GM18520 (cell line): ENCODE measurements around the gene TIAM1.

ENCODE experiments used
- ATAC-seq: cut with Tn5 transposase; IDR thresholded peaks from one replicate; pipeline ENCODE4 v1.9.1; 2021; ENCODE audit not compliant: unreplicated experiment

Gene TIAM1

GRCh38 chr21:31145274-31145673, 198.8 kb downstream of the TIAM1 start:
- ATAC-seq: no peak

GRCh38 chr21:31143036-31143435, 201.0 kb downstream of the TIAM1 start:
- no peak for ATAC-seq

- ATAC-seq: no peak
Measured at GRCh38 chr21:31142600-31142999, 201.5 kb downstream of the TIAM1 start.

GRCh38 chr21:31141389-31142000, 202.6 kb downstream of the TIAM1 start:
- ATAC-seq: no peak

- no peak for ATAC-seq
Measured at GRCh38 chr21:31140676-31141075, 203.4 kb downstream of the TIAM1 start.

- ATAC-seq: no peak
Measured at GRCh38 chr21:31140025-31140424, 204.0 kb downstream of the TIAM1 start.

GRCh38 chr21:31137960-31138359, 206.1 kb downstream of the TIAM1 start:
- ATAC-seq: no peak

GRCh38 chr21:31136891-31137290, 207.2 kb downstream of the TIAM1 start:
- ATAC-seq: no peak

GRCh38 chr21:31135531-31136184, 208.4 kb downstream of the TIAM1 start:
- no peak for ATAC-seq

GRCh38 chr21:31133243-31133830, 210.7 kb downstream of the TIAM1 start:
- ATAC-seq: no peak

- ATAC-seq: peak; percentile 70
Measured at GRCh38 chr21:31132574-31133242, 211.4 kb downstream of the TIAM1 start.

GRCh38 chr21:31130821-31131220, 213.2 kb downstream of the TIAM1 start:
- no peak for ATAC-seq

- ATAC-seq: no peak
Measured at GRCh38 chr21:31128234-31128633, 215.8 kb downstream of the TIAM1 start.

GRCh38 chr21:31124010-31124409, 220.1 kb downstream of the TIAM1 start:
- no peak for ATAC-seq

- ATAC-seq: no peak
Measured at GRCh38 chr21:31119199-31119598, 224.9 kb downstream of the TIAM1 start.

- no peak for ATAC-seq
Measured at GRCh38 chr21:31117128-31117916, 226.7 kb downstream of the TIAM1 start.

- ATAC-seq: no peak
Measured at GRCh38 chr21:31115249-31115648, 228.8 kb downstream of the TIAM1 start.

- ATAC-seq: no peak
Measured at GRCh38 chr21:31111093-31111492, 233.0 kb downstream of the TIAM1 start.

- no peak for ATAC-seq
Measured at GRCh38 chr21:31110430-31110829, 233.6 kb downstream of the TIAM1 start.

- no peak for ATAC-seq
Measured at GRCh38 chr21:31107871-31108270, 236.2 kb downstream of the TIAM1 start.

GRCh38 chr21:31107176-31107785, 236.8 kb downstream of the TIAM1 start:
- ATAC-seq: no peak
